Measurements from ENCODE around the gene IPO9. TPM values are rescaled to one million over a fixed set of nuclear protein-coding genes. Genes with fewer than 3 reads are reported as not detected.

IPO9 gene
- total RNA-seq, 2 donors from 2014 or later = 108 to 133 TPM

GRCh38 chr1:201861448-201861847 lies 32.5 kb downstream of the IPO9 start:
- Mint-ChIP-seq H3K27me3 (ENCODE audit: insufficient read depth) (no peaks in the 10 kb centered on the region), H3K9me3 (no peaks in the 10 kb centered on the region), H3K36me3 (ENCODE audit: low read depth) (peaks cover 70% of the 10 kb centered on the region), H3K4me3 (no peak overlapping the region), H3K27ac (no peak overlapping the region), H3K4me1 (no peaks in the 10 kb centered on the region)
- H3K4me3 ChIP-seq (ENCODE audit: low read length) = no peak overlapping the region
- H3K36me3 ChIP-seq (ENCODE audit: control insufficient read depth, insufficient read depth, low read length) = peaks cover 86% of the 10 kb centered on the region
- WGBS, 2 experiments (ENCODE audit: insufficient coverage in 1 of 2, insufficient read length in 1 of 2) = 95 to 100% methylated on average over 2 to 7 of the region's 7 CpGs
- no peak overlapping the region for H3K27ac ChIP-seq (ENCODE audit: low read depth, low read length)
- H3K4me1 ChIP-seq (ENCODE audit: control insufficient read depth, insufficient read depth, low read length) = no peaks in the 10 kb centered on the region
- no peak overlapping the region for H3K9ac ChIP-seq (ENCODE audit: extremely low read depth, low read length, poor library complexity, severe bottlenecking)
- H3K27me3 ChIP-seq (ENCODE audit: control insufficient read depth, insufficient read depth, low read length, poor library complexity, severe bottlenecking) = no peaks in the 10 kb centered on the region
- no peak for DNase-seq
- TF ChIP-seq, protein P1, sequence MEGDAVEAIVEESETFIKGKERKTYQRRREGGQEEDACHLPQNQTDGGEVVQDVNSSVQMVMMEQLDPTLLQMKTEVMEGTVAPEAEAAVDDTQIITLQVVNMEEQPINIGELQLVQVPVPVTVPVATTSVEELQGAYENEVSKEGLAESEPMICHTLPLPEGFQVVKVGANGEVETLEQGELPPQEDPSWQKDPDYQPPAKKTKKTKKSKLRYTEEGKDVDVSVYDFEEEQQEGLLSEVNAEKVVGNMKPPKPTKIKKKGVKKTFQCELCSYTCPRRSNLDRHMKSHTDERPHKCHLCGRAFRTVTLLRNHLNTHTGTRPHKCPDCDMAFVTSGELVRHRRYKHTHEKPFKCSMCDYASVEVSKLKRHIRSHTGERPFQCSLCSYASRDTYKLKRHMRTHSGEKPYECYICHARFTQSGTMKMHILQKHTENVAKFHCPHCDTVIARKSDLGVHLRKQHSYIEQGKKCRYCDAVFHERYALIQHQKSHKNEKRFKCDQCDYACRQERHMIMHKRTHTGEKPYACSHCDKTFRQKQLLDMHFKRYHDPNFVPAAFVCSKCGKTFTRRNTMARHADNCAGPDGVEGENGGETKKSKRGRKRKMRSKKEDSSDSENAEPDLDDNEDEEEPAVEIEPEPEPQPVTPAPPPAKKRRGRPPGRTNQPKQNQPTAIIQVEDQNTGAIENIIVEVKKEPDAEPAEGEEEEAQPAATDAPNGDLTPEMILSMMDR (conservative IDR thresholded peaks at IDR 0.05) = no peak
- H3K9me3 ChIP-seq (ENCODE audit: control insufficient read depth, low read length) = no peaks in the 10 kb centered on the region

DNA sequence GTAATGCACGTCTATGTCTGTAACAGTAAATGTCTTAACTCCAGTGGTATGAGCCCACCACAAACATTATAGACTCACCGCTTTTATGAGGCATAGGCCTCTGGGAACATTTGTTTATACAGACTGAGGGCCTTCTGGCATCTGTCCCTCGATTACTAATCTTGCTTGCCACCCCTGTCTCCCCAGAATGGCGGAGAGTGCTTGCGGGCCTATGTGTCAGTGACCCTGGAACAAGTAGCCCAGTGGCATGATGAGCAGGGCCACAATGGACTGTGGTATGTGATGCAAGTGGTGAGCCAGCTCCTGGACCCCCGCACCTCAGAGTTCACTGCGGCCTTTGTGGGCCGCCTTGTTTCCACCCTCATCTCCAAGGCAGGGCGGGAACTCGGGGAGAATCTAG lies 41.4 kb downstream of the IPO9 start:
- Mint-ChIP-seq H3K27ac (no peak overlapping the region), H3K36me3 (ENCODE audit: low read depth) (peaks cover 84% of the 10 kb centered on the region), H3K9me3 (no peaks in the 10 kb centered on the region), H3K27me3 (ENCODE audit: insufficient read depth) (no peaks in the 10 kb centered on the region), H3K4me3 (no peak overlapping the region), H3K4me1 (no peaks in the 10 kb centered on the region)
- Histone ChIP-seq H3K9ac (ENCODE audit: extremely low read depth, low read length, poor library complexity, severe bottlenecking) (no peak overlapping the region), H3K27me3 (ENCODE audit: control insufficient read depth, insufficient read depth, low read length, poor library complexity, severe bottlenecking) (no peaks in the 10 kb centered on the region), H3K36me3 (ENCODE audit: control insufficient read depth, insufficient read depth, low read length) (peaks cover 97% of the 10 kb centered on the region), H3K9me3 (ENCODE audit: control insufficient read depth, low read length) (no peaks in the 10 kb centered on the region), H3K27ac (ENCODE audit: low read depth, low read length) (no peak overlapping the region), H3K4me3 (ENCODE audit: low read length) (no peak overlapping the region), H3K4me1 (ENCODE audit: control insufficient read depth, insufficient read depth, low read length) (no peaks in the 10 kb centered on the region)
- 93 to 96% methylated on average over 10 of the region's 10 CpGs for WGBS, 2 experiments (ENCODE audit: insufficient coverage in 1 of 2, insufficient read length in 1 of 2)
- TF ChIP-seq, protein P1 (conservative IDR thresholded peaks at IDR 0.05) = no peak
- no peak for DNase-seq

DNA sequence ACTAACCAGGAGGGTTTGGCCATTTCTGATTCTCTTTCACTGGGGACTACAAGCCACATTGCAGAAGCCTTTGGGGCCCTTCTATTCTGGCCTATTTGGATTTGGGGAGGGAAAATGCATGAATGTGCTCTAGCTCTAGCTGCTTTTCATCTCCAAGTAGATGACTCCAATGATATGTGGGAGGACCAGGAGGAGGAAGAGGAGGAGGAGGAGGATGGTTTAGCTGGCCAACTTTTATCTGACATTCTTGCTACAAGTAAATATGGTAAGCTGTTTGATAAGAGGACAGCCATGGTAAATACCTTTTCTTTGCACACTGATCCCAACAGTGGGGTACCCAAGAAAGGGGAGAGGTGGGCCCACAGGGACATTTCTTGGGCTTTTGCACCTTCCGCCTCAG lies 45.7 kb downstream of the IPO9 start:
- H3K9me3 Mint-ChIP-seq = no peaks in the 10 kb centered on the region
- 100% methylated on average over 1 of the region's 1 CpG; no CpG with 5 or more reads in 1 of the 2 experiments for whole genome bisulfite sequencing, 2 experiments (ENCODE audit: insufficient coverage in 1 of 2, insufficient read length in 1 of 2)
- Histone ChIP-seq H3K27ac (ENCODE audit: low read depth, low read length) (no peak overlapping the region), H3K9me3 (ENCODE audit: control insufficient read depth, low read length) (no peaks in the 10 kb centered on the region), H3K4me1 (ENCODE audit: control insufficient read depth, insufficient read depth, low read length) (no peaks in the 10 kb centered on the region), H3K36me3 (ENCODE audit: control insufficient read depth, insufficient read depth, low read length) (peaks cover 82% of the 10 kb centered on the region), H3K27me3 (ENCODE audit: control insufficient read depth, insufficient read depth, low read length, poor library complexity, severe bottlenecking) (no peaks in the 10 kb centered on the region), H3K9ac (ENCODE audit: extremely low read depth, low read length, poor library complexity, severe bottlenecking) (no peak overlapping the region), H3K4me3 (ENCODE audit: low read length) (no peak overlapping the region)
- no peak overlapping the region for H3K4me3 Mint-ChIP-seq
- H3K36me3 Mint-ChIP-seq (ENCODE audit: low read depth) = peaks cover 65% of the 10 kb centered on the region
- no peaks in the 10 kb centered on the region for H3K27me3 Mint-ChIP-seq (ENCODE audit: insufficient read depth)
- no peak for DNase-seq
- H3K4me1 Mint-ChIP-seq = no peaks in the 10 kb centered on the region
- no peak overlapping the region for H3K27ac Mint-ChIP-seq
- TF ChIP-seq, protein P1 (conservative IDR thresholded peaks at IDR 0.05) = no peak
